ENCODE measurements around the gene PRKCB.

The PRKCB gene

GRCh38 chr16:24257958-24258357, 422.2 kb downstream of the PRKCB start:
- ATAC-seq: no peak

- no peak for ATAC-seq
Observed at GRCh38 chr16:24258791-24259190, 423.0 kb downstream of the PRKCB start.

- no peak for ATAC-seq
Observed at GRCh38 chr16:24262816-24263215, 427.0 kb downstream of the PRKCB start.

All from activated CD4-positive, CD25-positive, alpha-beta regulatory T cell treated with anti-CD3 and anti-CD28 coated beads, Interleukin-2, amount 50 U/mL, for 24 hours (primary cell).